Neutrophil (primary cell): ENCODE data around the gene CENPF.

Experiments
- H3K27ac ChIP-seq: fragments of 200-600 bp; sonication (generic); 2 replicates; pipeline ENCODE4 v1.5.1; 2016; ENCODE audit warnings: mild to moderate bottlenecking, moderate library complexity
- H3K27me3 ChIP-seq: fragments of 200-600 bp; sonication (generic); 2 replicates; pipeline ENCODE4 v1.6.0; 2016; ENCODE audit warnings: mild to moderate bottlenecking
- H3K36me3 ChIP-seq: fragments of 200-600 bp; sonication (generic); 2 replicates; pipeline ENCODE4 v1.5.1; 2017
- H3K4me1 ChIP-seq, 2 experiments: fragments of 200-600 bp in 1 of 2; sonication (generic) in 1 of 2; 1 replicate in 1 of 2; 2 replicates in 1 of 2; pipeline versions ENCODE4 v1.5.1 to v1.6.1; 2013 to 2016; ENCODE audit warnings: low read depth in 1 of 2, low read length in 1 of 2, mild to moderate bottlenecking in 1 of 2, moderate library complexity in 1 of 2; ENCODE audit not compliant: control insufficient read depth in 1 of 2, insufficient read depth in 1 of 2
- H3K4me3 ChIP-seq, 2 experiments: fragments of 200-600 bp in 1 of 2; sonication (generic) in 1 of 2; 1 replicate in 1 of 2; 2 replicates in 1 of 2; pipeline ENCODE4 v1.5.1; 2013 to 2016; ENCODE audit warnings: low read depth in 1 of 2, low read length in 1 of 2, mild to moderate bottlenecking in 1 of 2, moderate library complexity in 1 of 2
- H3K9me3 ChIP-seq: fragments of 200-600 bp; sonication (generic); 2 replicates; pipeline ENCODE4 v1.5.1; 2016
- TF ChIP-seq, protein P1 (sequence below): fragments of 200-600 bp; sonication (generic); IDR thresholded peaks from 2 replicates; pipeline ENCODE4 v1.5.1; 2016; ENCODE audit warnings: antibody characterized with exemption

CENPF gene

DNA sequence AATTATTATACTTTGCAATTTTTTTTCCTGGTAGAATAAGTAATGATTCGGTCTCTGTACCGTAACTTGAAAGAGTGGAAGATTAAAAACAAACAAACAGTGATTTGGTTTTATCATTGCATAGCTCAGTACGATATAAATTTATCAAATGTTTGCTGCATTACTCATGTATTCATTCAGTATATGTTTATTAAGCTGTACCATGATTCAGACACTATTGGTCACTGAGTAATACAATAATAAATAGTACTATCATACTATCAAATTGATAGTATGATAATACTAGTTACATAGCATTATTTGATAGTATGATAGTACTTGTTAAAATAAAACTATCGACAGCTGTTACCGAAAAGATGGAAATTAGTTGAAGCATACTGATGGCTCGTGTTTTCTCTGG, 12.1 kb downstream of the CENPF start:
- TF ChIP-seq, protein P1, sequence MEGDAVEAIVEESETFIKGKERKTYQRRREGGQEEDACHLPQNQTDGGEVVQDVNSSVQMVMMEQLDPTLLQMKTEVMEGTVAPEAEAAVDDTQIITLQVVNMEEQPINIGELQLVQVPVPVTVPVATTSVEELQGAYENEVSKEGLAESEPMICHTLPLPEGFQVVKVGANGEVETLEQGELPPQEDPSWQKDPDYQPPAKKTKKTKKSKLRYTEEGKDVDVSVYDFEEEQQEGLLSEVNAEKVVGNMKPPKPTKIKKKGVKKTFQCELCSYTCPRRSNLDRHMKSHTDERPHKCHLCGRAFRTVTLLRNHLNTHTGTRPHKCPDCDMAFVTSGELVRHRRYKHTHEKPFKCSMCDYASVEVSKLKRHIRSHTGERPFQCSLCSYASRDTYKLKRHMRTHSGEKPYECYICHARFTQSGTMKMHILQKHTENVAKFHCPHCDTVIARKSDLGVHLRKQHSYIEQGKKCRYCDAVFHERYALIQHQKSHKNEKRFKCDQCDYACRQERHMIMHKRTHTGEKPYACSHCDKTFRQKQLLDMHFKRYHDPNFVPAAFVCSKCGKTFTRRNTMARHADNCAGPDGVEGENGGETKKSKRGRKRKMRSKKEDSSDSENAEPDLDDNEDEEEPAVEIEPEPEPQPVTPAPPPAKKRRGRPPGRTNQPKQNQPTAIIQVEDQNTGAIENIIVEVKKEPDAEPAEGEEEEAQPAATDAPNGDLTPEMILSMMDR = no peak
- no peak overlapping the region for H3K27ac ChIP-seq
- H3K4me3 ChIP-seq = no peak overlapping the region
- H3K27me3 ChIP-seq = no peaks in the 10 kb centered on the region
- H3K4me1 ChIP-seq = no peaks in the 10 kb centered on the region
- H3K9me3 ChIP-seq = no peaks in the 10 kb centered on the region
- H3K36me3 ChIP-seq = peaks cover 31% of the 10 kb centered on the region

DNA sequence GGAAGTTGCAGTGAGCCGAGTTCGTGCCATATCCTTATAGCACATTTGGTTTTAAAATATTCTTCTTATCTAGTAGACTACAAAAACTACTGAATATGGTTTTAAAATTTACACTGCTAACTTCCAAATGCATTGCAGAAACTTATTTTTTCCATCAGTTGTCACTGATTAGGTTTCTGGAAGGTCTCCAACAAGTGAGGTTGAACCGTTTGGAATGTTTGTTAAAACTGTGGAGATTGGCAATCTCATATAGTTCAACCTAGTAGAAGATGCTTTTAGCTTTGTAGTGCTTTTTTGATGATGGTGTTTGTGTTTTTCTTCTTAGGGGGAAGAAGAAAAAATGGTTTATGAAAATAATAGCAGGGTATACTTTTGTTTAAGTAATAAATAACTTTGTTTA, 12.9 kb downstream of the CENPF start:
- TF ChIP-seq, protein P1 = no peak

DNA sequence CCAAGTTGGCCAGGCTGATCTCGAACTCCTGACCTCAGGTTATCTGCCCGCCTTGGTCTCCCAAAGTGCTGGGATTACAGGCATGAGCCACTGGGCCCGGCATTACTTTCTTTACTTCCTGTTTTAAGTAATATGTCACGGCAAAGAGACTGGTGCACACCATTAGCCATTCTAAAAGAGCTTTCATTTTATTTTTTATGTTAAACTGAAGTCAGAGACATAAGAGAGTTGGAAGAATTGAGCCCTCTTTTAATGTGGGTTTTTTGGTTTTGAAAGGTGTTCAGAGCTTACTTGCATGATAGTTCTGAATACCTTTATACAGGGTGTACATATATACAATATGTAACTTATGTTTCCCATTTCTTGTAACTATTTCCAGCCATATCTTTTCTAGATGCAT, 14.3 kb downstream of the CENPF start:
- H3K9me3 ChIP-seq = no peaks in the 10 kb centered on the region
- TF ChIP-seq, protein P1 = no peak
- peaks cover 52% of the 10 kb centered on the region for H3K36me3 ChIP-seq
- no peaks in the 10 kb centered on the region for H3K4me1 ChIP-seq
- H3K27me3 ChIP-seq = no peaks in the 10 kb centered on the region
- no peak overlapping the region for H3K4me3 ChIP-seq
- H3K27ac ChIP-seq = no peak overlapping the region

More for the DNA sequence above, 12.9 kb downstream of the CENPF start:
- no peaks in the 10 kb centered on the region for H3K4me1 ChIP-seq
- H3K9me3 ChIP-seq = no peaks in the 10 kb centered on the region
- H3K27ac ChIP-seq = no peak overlapping the region
- no peak overlapping the region for H3K4me3 ChIP-seq
- no peaks in the 10 kb centered on the region for H3K27me3 ChIP-seq
- H3K36me3 ChIP-seq = peaks cover 39% of the 10 kb centered on the region

DNA sequence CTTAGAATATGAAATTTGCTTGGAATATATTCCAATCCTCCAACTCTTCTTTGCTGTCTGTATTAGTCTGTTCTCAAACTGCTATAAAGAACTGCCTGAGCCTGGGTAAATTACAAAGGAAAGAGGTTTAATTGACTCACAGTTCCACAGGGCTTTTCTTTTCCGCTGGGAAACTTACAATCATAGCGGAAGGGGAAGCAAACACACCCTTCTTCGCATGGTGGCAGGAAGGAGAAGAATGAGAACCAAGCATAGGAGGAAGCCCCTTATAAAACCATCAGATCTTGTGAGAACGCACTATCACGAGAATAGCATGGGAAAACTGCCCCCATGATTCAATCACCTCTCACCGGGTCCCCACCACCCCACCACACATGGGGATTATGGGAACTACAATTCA, 14.8 kb downstream of the CENPF start:
- no peak overlapping the region for H3K4me3 ChIP-seq
- H3K36me3 ChIP-seq = peaks cover 56% of the 10 kb centered on the region
- TF ChIP-seq, protein P1 = no peak
- H3K27me3 ChIP-seq = no peaks in the 10 kb centered on the region
- no peak overlapping the region for H3K27ac ChIP-seq
- H3K4me1 ChIP-seq = no peaks in the 10 kb centered on the region
- no peaks in the 10 kb centered on the region for H3K9me3 ChIP-seq

DNA sequence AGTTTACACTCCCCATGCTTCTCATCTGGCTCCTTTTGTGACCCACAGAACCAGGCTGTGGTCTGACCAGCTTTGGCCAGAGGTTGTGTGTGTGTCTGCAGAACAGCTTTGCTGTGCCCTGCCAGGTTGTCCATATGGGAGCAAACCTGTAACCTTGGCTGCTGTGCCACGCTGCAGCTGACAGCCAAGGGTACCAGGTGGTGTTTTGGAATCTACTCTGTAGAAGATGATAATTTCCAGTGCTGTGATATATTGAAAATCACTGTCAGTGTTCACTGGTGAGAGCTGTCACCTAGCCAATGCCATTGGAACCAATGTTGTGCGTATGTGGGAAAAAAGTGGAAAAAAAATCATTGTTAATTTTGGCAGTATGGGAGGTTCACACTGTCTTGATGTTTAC, 18.2 kb downstream of the CENPF start:
- Histone ChIP-seq H3K27ac (no peak overlapping the region), H3K27me3 (no peaks in the 10 kb centered on the region), H3K4me1 (no peaks in the 10 kb centered on the region), H3K4me3 (no peak overlapping the region), H3K9me3 (no peaks in the 10 kb centered on the region), H3K36me3 (peaks cover 60% of the 10 kb centered on the region)
- TF ChIP-seq, protein P1 = no peak

DNA sequence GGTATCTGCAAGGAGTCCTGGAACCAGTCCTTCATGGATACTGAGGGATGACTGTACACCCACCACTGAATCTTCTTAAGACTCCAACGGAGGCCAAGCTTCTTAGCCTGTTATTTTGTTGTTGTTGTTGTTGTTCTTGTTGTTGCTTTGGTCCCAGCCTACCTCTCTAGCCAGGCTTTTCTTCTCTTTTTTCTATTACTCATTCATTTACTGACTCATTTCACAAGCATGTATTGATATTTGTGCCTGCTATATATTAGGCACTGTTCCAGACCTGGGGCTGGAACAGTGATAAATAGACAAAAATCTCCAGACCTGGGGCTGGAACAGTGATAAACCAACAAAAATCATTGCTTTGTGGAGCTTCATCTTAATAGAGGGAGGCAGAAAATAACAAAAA, 20.4 kb downstream of the CENPF start:
- Histone ChIP-seq H3K9me3 (no peaks in the 10 kb centered on the region), H3K4me3 (no peak overlapping the region), H3K4me1 (no peaks in the 10 kb centered on the region), H3K27ac (no peak overlapping the region), H3K36me3 (peaks cover 52% of the 10 kb centered on the region), H3K27me3 (no peaks in the 10 kb centered on the region)
- TF ChIP-seq, protein P1 = no peak
